Stimulated activated CD4-positive, alpha-beta T cell treated with anti-CD3 and anti-CD28 coated beads, Interleukin-1b, Interleukin-23, amount 100 ng/mL, for 24 hours (primary cell): ENCODE measurements around the gene NFE2.

ENCODE experiments used
- DNase-seq, 4 experiments: peaks; one replicate each; pipeline ENCODE4 v3.0.0-alpha.2; 2020; ENCODE audit warnings: low read depth in 4 of 4, low spot score in 1 of 4

The NFE2 gene

GRCh38 chr12:54253240-54253639 lies 47.6 kb downstream of the NFE2 start:
- no peak for DNase-seq

GRCh38 chr12:54251667-54252284 lies 49.0 kb downstream of the NFE2 start:
- no peak for DNase-seq

GRCh38 chr12:54249489-54249888 lies 51.3 kb downstream of the NFE2 start:
- DNase-seq, result no peak

GRCh38 chr12:54246011-54246641 lies 54.7 kb downstream of the NFE2 start:
- DNase-seq, result no peak
